ENCODE results near the gene RNASE1. TPM values are rescaled to one million over a fixed set of nuclear protein-coding genes. Genes with fewer than 3 reads are reported as not detected.

RNASE1 gene
- total and polyA plus RNA-seq, 2 experiments from 2014 or later, result 0.56 to 1.7 TPM

DNA sequence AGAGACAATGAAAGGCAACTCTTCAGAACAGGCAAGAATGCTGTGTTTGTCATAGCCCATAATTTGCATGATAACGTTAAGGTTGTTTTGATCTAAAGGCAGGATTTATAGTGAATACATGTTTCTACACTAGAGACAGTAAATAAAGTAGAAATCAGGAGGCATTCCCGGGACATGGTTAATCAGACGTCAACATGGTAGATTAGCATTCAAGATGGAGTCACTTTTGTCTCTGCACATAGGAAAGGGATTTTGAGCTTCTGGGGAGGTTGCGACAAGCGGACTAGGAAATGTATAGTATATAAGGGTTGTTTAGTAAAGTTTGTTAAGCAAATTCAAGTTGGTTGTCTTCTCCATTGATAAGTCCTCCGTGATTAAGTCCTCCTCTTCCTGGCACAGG is 2.8 kb upstream of the RNASE1 start:
- Mint-ChIP-seq H3K36me3 (ENCODE audit: low read depth) (no peaks in the 10 kb centered on the region; the same call in 2 of the 3 replicates), H3K9me3 (no peaks in the 10 kb centered on the region), H3K27me3 (ENCODE audit: insufficient read depth, low read depth, poor library complexity) (no peaks in the 10 kb centered on the region), H3K27ac (no peak overlapping the region), H3K4me1 (peaks cover 40% of the 10 kb centered on the region), H3K4me3 (no peak overlapping the region)
- Histone ChIP-seq H3K4me2 (no peak overlapping the region), H3K27ac (ENCODE audit: low read depth) (no peak overlapping the region), H3K79me2 (replicated peaks; ENCODE audit: insufficient read depth) (no peaks in the 10 kb centered on the region), H3F3A (replicated peaks; ENCODE audit: low read depth) (no peaks in the 10 kb centered on the region), H3K4me3 (no peak overlapping the region), H3K27me3 (ENCODE audit: insufficient read depth) (no peaks in the 10 kb centered on the region), H3K9me2 (ENCODE audit: insufficient read depth) (peaks cover 12% of the 10 kb centered on the region), H3K36me3 (ENCODE audit: insufficient read depth) (no peaks in the 10 kb centered on the region), H4K20me1 (replicated peaks; ENCODE audit: insufficient read depth) (no peaks in the 10 kb centered on the region), H2AFZ (no peak overlapping the region), H3K4me1 (ENCODE audit: insufficient read depth) (peaks cover 16% of the 10 kb centered on the region)
- TF ChIP-seq EZH2 (IDR thresholded peaks at IDR 0.05; ENCODE audit: low read depth, unreplicated experiment) (no peak), EZH2phosphoT487 (IDR thresholded peaks at IDR 0.05; ENCODE audit: unreplicated experiment) (no peak), STAT1 (IDR thresholded peaks at IDR 0.05; ENCODE audit: unreplicated experiment) (no peak), ZNF114 (CRISPR knock-in tag; IDR thresholded peaks at IDR 0.05) (no peak), POLR2AphosphoS5 (IDR thresholded peaks at IDR 0.05; ENCODE audit: low read depth) (no peak), NANOG (IDR thresholded peaks at IDR 0.05; ENCODE audit: borderline replicate concordance) (no peak)
- TF ChIP-seq, protein P1, sequence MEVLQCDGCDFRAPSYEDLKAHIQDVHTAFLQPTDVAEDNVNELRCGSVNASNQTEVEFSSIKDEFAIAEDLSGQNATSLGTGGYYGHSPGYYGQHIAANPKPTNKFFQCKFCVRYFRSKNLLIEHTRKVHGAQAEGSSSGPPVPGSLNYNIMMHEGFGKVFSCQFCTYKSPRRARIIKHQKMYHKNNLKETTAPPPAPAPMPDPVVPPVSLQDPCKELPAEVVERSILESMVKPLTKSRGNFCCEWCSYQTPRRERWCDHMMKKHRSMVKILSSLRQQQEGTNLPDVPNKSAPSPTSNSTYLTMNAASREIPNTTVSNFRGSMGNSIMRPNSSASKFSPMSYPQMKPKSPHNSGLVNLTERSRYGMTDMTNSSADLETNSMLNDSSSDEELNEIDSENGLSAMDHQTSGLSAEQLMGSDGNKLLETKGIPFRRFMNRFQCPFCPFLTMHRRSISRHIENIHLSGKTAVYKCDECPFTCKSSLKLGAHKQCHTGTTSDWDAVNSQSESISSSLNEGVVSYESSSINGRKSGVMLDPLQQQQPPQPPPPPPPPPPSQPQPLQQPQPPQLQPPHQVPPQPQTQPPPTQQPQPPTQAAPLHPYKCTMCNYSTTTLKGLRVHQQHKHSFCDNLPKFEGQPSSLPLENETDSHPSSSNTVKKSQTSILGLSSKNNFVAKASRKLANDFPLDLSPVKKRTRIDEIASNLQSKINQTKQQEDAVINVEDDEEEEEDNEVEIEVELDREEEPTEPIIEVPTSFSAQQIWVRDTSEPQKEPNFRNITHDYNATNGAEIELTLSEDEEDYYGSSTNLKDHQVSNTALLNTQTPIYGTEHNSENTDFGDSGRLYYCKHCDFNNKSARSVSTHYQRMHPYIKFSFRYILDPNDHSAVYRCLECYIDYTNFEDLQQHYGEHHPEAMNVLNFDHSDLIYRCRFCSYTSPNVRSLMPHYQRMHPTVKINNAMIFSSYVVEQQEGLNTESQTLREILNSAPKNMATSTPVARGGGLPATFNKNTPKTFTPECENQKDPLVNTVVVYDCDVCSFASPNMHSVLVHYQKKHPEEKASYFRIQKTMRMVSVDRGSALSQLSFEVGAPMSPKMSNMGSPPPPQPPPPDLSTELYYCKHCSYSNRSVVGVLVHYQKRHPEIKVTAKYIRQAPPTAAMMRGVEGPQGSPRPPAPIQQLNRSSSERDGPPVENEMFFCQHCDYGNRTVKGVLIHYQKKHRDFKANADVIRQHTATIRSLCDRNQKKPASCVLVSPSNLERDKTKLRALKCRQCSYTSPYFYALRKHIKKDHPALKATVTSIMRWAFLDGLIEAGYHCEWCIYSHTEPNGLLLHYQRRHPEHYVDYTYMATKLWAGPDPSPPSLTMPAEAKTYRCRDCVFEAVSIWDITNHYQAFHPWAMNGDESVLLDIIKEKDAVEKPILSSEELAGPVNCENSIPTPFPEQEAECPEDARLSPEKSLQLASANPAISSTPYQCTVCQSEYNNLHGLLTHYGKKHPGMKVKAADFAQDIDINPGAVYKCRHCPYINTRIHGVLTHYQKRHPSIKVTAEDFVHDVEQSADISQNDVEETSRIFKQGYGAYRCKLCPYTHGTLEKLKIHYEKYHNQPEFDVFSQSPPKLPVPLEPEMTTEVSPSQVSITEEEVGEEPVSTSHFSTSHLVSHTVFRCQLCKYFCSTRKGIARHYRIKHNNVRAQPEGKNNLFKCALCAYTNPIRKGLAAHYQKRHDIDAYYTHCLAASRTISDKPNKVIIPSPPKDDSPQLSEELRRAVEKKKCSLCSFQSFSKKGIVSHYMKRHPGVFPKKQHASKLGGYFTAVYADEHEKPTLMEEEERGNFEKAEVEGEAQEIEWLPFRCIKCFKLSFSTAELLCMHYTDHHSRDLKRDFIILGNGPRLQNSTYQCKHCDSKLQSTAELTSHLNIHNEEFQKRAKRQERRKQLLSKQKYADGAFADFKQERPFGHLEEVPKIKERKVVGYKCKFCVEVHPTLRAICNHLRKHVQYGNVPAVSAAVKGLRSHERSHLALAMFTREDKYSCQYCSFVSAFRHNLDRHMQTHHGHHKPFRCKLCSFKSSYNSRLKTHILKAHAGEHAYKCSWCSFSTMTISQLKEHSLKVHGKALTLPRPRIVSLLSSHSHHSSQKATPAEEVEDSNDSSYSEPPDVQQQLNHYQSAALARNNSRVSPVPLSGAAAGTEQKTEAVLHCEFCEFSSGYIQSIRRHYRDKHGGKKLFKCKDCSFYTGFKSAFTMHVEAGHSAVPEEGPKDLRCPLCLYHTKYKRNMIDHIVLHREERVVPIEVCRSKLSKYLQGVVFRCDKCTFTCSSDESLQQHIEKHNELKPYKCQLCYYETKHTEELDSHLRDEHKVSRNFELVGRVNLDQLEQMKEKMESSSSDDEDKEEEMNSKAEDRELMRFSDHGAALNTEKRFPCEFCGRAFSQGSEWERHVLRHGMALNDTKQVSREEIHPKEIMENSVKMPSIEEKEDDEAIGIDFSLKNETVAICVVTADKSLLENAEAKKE (CRISPR knock-in tag; IDR thresholded peaks at IDR 0.05), result no peak
- TF ChIP-seq, protein P2, sequence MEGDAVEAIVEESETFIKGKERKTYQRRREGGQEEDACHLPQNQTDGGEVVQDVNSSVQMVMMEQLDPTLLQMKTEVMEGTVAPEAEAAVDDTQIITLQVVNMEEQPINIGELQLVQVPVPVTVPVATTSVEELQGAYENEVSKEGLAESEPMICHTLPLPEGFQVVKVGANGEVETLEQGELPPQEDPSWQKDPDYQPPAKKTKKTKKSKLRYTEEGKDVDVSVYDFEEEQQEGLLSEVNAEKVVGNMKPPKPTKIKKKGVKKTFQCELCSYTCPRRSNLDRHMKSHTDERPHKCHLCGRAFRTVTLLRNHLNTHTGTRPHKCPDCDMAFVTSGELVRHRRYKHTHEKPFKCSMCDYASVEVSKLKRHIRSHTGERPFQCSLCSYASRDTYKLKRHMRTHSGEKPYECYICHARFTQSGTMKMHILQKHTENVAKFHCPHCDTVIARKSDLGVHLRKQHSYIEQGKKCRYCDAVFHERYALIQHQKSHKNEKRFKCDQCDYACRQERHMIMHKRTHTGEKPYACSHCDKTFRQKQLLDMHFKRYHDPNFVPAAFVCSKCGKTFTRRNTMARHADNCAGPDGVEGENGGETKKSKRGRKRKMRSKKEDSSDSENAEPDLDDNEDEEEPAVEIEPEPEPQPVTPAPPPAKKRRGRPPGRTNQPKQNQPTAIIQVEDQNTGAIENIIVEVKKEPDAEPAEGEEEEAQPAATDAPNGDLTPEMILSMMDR (conservative IDR thresholded peaks at IDR 0.05; ENCODE audit: low read depth in 2 of 2), result no peak
- TF ChIP-seq, protein P3, sequence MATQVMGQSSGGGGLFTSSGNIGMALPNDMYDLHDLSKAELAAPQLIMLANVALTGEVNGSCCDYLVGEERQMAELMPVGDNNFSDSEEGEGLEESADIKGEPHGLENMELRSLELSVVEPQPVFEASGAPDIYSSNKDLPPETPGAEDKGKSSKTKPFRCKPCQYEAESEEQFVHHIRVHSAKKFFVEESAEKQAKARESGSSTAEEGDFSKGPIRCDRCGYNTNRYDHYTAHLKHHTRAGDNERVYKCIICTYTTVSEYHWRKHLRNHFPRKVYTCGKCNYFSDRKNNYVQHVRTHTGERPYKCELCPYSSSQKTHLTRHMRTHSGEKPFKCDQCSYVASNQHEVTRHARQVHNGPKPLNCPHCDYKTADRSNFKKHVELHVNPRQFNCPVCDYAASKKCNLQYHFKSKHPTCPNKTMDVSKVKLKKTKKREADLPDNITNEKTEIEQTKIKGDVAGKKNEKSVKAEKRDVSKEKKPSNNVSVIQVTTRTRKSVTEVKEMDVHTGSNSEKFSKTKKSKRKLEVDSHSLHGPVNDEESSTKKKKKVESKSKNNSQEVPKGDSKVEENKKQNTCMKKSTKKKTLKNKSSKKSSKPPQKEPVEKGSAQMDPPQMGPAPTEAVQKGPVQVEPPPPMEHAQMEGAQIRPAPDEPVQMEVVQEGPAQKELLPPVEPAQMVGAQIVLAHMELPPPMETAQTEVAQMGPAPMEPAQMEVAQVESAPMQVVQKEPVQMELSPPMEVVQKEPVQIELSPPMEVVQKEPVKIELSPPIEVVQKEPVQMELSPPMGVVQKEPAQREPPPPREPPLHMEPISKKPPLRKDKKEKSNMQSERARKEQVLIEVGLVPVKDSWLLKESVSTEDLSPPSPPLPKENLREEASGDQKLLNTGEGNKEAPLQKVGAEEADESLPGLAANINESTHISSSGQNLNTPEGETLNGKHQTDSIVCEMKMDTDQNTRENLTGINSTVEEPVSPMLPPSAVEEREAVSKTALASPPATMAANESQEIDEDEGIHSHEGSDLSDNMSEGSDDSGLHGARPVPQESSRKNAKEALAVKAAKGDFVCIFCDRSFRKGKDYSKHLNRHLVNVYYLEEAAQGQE (IDR thresholded peaks at IDR 0.05; ENCODE audit: unreplicated experiment), result no peak
- ATAC-seq (no peak), DNase-seq (ENCODE audit: low spot score) (no peak)
